IMR-90 (cell line): Measurements from ENCODE around the gene SCN11A. TPM values are rescaled to one million over a fixed set of nuclear protein-coding genes. Genes with fewer than 3 reads are reported as not detected.

ENCODE experiments used
- ATAC-seq: fragments of 200-7000 bp; cut with Tn5 transposase; 2 replicates; pipeline ENCODE4 v1.9.1; 2020; ENCODE audit warnings: low read depth, mild to moderate bottlenecking, moderate library complexity
- BruUV-seq: library from RNA; stranded (reverse); fragments of 400-500 nt; replicated peaks from 2 replicates; lab custom pipeline; 2021; lab: Mats Ljungman, UMichigan
- CTCF ChIA-PET: fragments of 300-600 bp; formaldehyde crosslinking; extraction: SDS; loops from one replicate; lab custom pipeline; 2021; ENCODE audit warnings: antibody characterized with exemption; lab: Yijun Ruan, JAX
- POLR2A ChIA-PET: fragments of 300-600 bp; sonication (Branson Sonifier 250); formaldehyde crosslinking; loops from one replicate; lab custom pipeline; 2022; ENCODE audit warnings: antibody characterized with exemption; ENCODE audit not compliant: unreplicated experiment; lab: Charles Lee
- DNase-seq: peaks from one replicate; pipeline ENCODE4 v3.0.0; 2013
- H2AFZ ChIP-seq: replicated peaks from 2 replicates; pipeline ENCODE3; 2013; ENCODE audit warnings: low read length, mild to moderate bottlenecking; ENCODE audit not compliant: poor library complexity
- H2AK5ac ChIP-seq: 2 replicates; pipeline ENCODE4 v1.6.1; 2013; ENCODE audit warnings: low read depth, low read length, inconsistent platforms
- H2AK9ac ChIP-seq: replicated peaks from 2 replicates; pipeline ENCODE3; 2013; ENCODE audit warnings: mild to moderate bottlenecking, low read depth, low read length, moderate library complexity; ENCODE audit not compliant: poor library complexity
- H2BK120ac ChIP-seq: 2 replicates; pipeline ENCODE4 v1.6.1; 2013; ENCODE audit warnings: low read depth, low read length, inconsistent platforms
- H2BK15ac ChIP-seq: 3 replicates; pipeline ENCODE4 v1.6.1; 2013; ENCODE audit warnings: low read depth, low read length, inconsistent platforms
- H2BK20ac ChIP-seq: 2 replicates; pipeline ENCODE4 v1.6.1; 2013; ENCODE audit warnings: low read depth, mild to moderate bottlenecking, inconsistent platforms, low read length, moderate library complexity
- H2BK5ac ChIP-seq: 2 replicates; pipeline ENCODE4 v1.6.1; 2013; ENCODE audit warnings: mild to moderate bottlenecking, low read depth, low read length, inconsistent platforms; ENCODE audit not compliant: poor library complexity, severe bottlenecking
- H3K14ac ChIP-seq: replicated peaks from 2 replicates; pipeline ENCODE4 v1.6.1; 2013; ENCODE audit warnings: low read depth, low read length, inconsistent platforms
- H3K18ac ChIP-seq: 2 replicates; pipeline ENCODE4 v1.6.1; 2013; ENCODE audit warnings: low read depth, low read length, control low read depth
- H3K23ac ChIP-seq: 2 replicates; pipeline ENCODE4 v1.6.1; 2013; ENCODE audit warnings: low read depth, low read length, inconsistent platforms
- H3K27ac ChIP-seq: 2 replicates; pipeline ENCODE4 v1.5.1; 2013; ENCODE audit warnings: mild to moderate bottlenecking, control low read depth, low read length; ENCODE audit not compliant: insufficient read depth
- H3K27me3 ChIP-seq: 2 replicates; pipeline ENCODE4 v1.6.1; 2013; ENCODE audit warnings: low read length; ENCODE audit not compliant: control insufficient read depth, insufficient read depth
- H3K36me3 ChIP-seq: 2 replicates; pipeline ENCODE4 v1.6.1; 2013; ENCODE audit warnings: low read length, mixed read lengths; ENCODE audit not compliant: control insufficient read depth, insufficient read depth
- H3K4ac ChIP-seq: 2 replicates; pipeline ENCODE4 v1.6.1; 2013; ENCODE audit warnings: low read depth, low read length, inconsistent platforms
- H3K4me1 ChIP-seq: 2 replicates; pipeline ENCODE4 v1.6.1; 2013; ENCODE audit warnings: low read length, mixed read lengths; ENCODE audit not compliant: control insufficient read depth, insufficient read depth
- H3K4me2 ChIP-seq: 2 replicates; pipeline ENCODE4 v1.6.1; 2013; ENCODE audit warnings: low read depth, mild to moderate bottlenecking, control low read depth, low read length, moderate library complexity
- H3K4me3 ChIP-seq: 2 replicates; pipeline ENCODE4 v1.5.1; 2013; ENCODE audit warnings: low read depth, mild to moderate bottlenecking, control low read depth, low read length, moderate library complexity; ENCODE audit not compliant: insufficient read depth
- H3K56ac ChIP-seq: 2 replicates; pipeline ENCODE4 v1.6.1; 2013; ENCODE audit warnings: low read length, inconsistent platforms; ENCODE audit not compliant: insufficient read depth; ENCODE audit errors: extremely low read depth
- H3K79me1 ChIP-seq, 2 experiments: 2 replicates each; pipeline ENCODE4 v1.6.1; 2013; ENCODE audit warnings: low read length in 2 of 2, inconsistent platforms in 1 of 2, low read depth in 1 of 2
- H3K9ac ChIP-seq: 2 replicates; pipeline ENCODE4 v1.6.1; 2013; ENCODE audit warnings: low read depth, low read length, control low read depth
- H3K9me1 ChIP-seq: 2 replicates; pipeline ENCODE4 v1.6.1; 2013; ENCODE audit warnings: low read length, inconsistent platforms; ENCODE audit not compliant: insufficient read depth
- H3K9me3 ChIP-seq: 2 replicates; pipeline ENCODE4 v1.6.1; 2013; ENCODE audit warnings: low read length; ENCODE audit not compliant: control insufficient read depth, insufficient read depth
- H4K20me1 ChIP-seq: 2 replicates; pipeline ENCODE4 v1.6.1; 2013; ENCODE audit warnings: low read length, inconsistent platforms; ENCODE audit not compliant: insufficient read depth
- H4K5ac ChIP-seq: 2 replicates; pipeline ENCODE4 v1.6.1; 2013; ENCODE audit warnings: mild to moderate bottlenecking, low read depth, low read length, control low read depth
- H4K8ac ChIP-seq, 2 experiments: 2 replicates each; pipeline ENCODE4 v1.6.1; 2013; ENCODE audit warnings: low read depth in 2 of 2, low read length in 2 of 2, control low read depth in 1 of 2, inconsistent platforms in 1 of 2
- H4K91ac ChIP-seq: 2 replicates; pipeline ENCODE4 v1.6.1; 2013; ENCODE audit warnings: low read depth, low read length, inconsistent platforms; ENCODE audit not compliant: insufficient read depth
- BHLHE40 ChIP-seq: fragments of 150-350 bp; IDR thresholded peaks from 2 replicates; pipeline ENCODE4 v1.6.1; 2016; ENCODE audit warnings: mild to moderate bottlenecking, low read depth, low read length
- CEBPB ChIP-seq: IDR thresholded peaks from 2 replicates; pipeline ENCODE4 v1.6.1; 2012; ENCODE audit warnings: low read depth, low read length, improper control_type of control experiment
- CHD1 ChIP-seq: IDR thresholded peaks from 2 replicates; pipeline ENCODE4 v1.6.1; 2012; ENCODE audit warnings: low read depth, low read length, improper control_type of control experiment
- ELK1 ChIP-seq: fragments of 150-350 bp; IDR thresholded peaks from 2 replicates; pipeline ENCODE4 v1.6.1; 2016; ENCODE audit warnings: low read depth, mild to moderate bottlenecking, low read length, moderate library complexity, borderline replicate concordance
- FOS ChIP-seq: fragments of 150-350 bp; IDR thresholded peaks from 2 replicates; pipeline ENCODE4 v1.6.1; 2016; ENCODE audit warnings: low read depth, low read length
- MAFK ChIP-seq: IDR thresholded peaks from 2 replicates; pipeline ENCODE4 v1.6.1; 2012; ENCODE audit warnings: low read depth, low read length, improper control_type of control experiment
- MAZ ChIP-seq: IDR thresholded peaks from 2 replicates; pipeline ENCODE4 v1.6.1; 2012; ENCODE audit warnings: low read depth, mild to moderate bottlenecking, low read length, improper control_type of control experiment, moderate library complexity, borderline replicate concordance
- MXI1 ChIP-seq: IDR thresholded peaks from 2 replicates; pipeline ENCODE4 v1.6.1; 2012; ENCODE audit warnings: low read depth, mild to moderate bottlenecking, low read length, moderate library complexity, borderline replicate concordance
- NFE2L2 ChIP-seq: fragments of 150-350 bp; IDR thresholded peaks from 2 replicates; pipeline ENCODE4 v1.6.1; 2016; ENCODE audit warnings: low read depth, mild to moderate bottlenecking, low read length
- POLR2A ChIP-seq: IDR thresholded peaks from 2 replicates; pipeline ENCODE4 v1.6.1; 2012; ENCODE audit warnings: mild to moderate bottlenecking, low read depth, low read length
- RAD21 ChIP-seq: IDR thresholded peaks from 2 replicates; pipeline ENCODE4 v1.6.1; 2012; ENCODE audit warnings: low read length, improper control_type of control experiment
- RCOR1 ChIP-seq: IDR thresholded peaks from 2 replicates; pipeline ENCODE4 v1.6.1; 2012; ENCODE audit warnings: mild to moderate bottlenecking, low read length, improper control_type of control experiment; ENCODE audit not compliant: insufficient replicate concordance
- RFX5 ChIP-seq: IDR thresholded peaks from 2 replicates; pipeline ENCODE4 v1.8.0; 2012; ENCODE audit warnings: low read depth, mild to moderate bottlenecking, low read length, moderate library complexity
- SMC3 ChIP-seq: fragments of 150-350 bp; IDR thresholded peaks from 2 replicates; pipeline ENCODE4 v1.6.1; 2016; ENCODE audit warnings: low read depth, mild to moderate bottlenecking, antibody characterized with exemption, low read length, moderate library complexity
- WGBS, 2 experiments: methylation state at CpG; one replicate each; pipeline versions ENCODE4 v1.1.5 to v1.1.7; 2013; ENCODE audit warnings: missing lambda C conversion rate in 2 of 2; ENCODE audit not compliant: insufficient read length in 1 of 2; ENCODE audit errors: extremely low coverage in 2 of 2; 5-methylcytosine and 5-hydroxymethylcytosine counted together
- dilution Hi-C: fragments of 300-500 bp; cut with HindIII; formaldehyde crosslinking; loops from one replicate; pipeline ENCODE4 v1.14.3; 2018; ENCODE audit warnings: low sequenced_read_pairs; ENCODE audit not compliant: unreplicated experiment
- in situ Hi-C: fragments of 300-500 bp; cut with MboI; formaldehyde crosslinking; loops from 3 replicates; pipeline ENCODE4 v1.14.3; 2019; ENCODE audit warnings: low sequenced_read_pairs, inconsistent platforms, mixed read lengths
- intact Hi-C: fragments of 100-400 bp; cut with micrococcal nuclease; formaldehyde crosslinking; loops from 2 replicates; pipeline ENCODE4 v1.10.0; 2022
- polyA plus RNA-seq, 3 experiments: library from polyadenylated mRNA; depleted of rRNA; stranded (reverse); fragments of >200 nt; gene quantifications; 2 replicates each; pipeline ENCODE4 v1.2.3, GENCODE V29; 2012; ENCODE audit warnings: low replicate concordance in 1 of 3
- total RNA-seq: library from RNA; depleted of rRNA; stranded (reverse); fragments of >200 nt; gene quantifications from 2 replicates; pipeline ENCODE4 v1.2.3, GENCODE V29; 2012
- TF ChIP-seq, protein P1 (sequence below): fragments of 150-350 bp; IDR thresholded peaks from 2 replicates; pipeline ENCODE4 v1.6.1; 2017; ENCODE audit warnings: mild to moderate bottlenecking, antibody characterized with exemption, low read length, low read depth

The SCN11A gene
- total and polyA plus RNA-seq, 2 of the 4 experiments (the other 2 are of a cell fraction) = under 0.01 to 0.02 TPM

DNA sequence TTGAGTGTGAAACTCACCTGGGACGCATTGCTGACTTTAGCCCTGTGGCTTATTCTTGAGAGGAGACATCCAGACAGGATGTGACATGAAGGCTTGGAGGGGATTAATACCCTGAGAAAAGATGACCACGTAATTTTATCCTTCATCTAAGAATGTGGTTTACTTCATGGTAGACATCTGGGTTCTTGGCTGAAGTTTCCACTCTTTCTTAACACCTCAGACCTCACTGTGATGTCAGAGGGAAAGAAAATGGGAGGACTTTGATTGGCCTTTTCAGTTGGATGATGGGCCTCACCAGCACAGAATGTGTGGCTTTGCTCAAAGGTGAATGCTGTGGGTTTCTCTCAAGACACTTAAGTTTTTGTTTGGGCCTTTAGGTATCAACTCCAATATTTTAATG lies 39.2 kb upstream of the SCN11A start (continued):
- TF ChIP-seq SMC3 = no peak

DNA sequence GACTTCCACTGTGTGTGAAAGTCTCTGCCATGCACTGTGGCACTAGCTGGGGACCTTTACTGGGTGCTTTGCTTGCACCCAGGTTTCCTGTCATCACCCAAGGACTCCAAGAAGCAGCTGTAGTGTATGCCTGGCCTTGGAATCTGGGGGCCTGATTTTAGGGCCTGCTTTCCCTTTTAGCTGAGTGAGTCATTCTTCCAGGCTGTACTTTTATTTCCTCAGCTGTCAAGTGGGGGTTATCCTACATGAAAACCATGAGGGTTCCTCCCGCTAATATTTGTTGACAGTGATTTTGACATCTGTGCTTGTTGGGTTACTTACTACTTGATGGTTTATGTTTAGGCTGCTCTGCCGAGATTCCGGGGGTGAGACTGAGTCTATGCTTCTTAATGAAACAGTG lies 37.1 kb upstream of the SCN11A start:
- Histone ChIP-seq H2AK5ac (no peak overlapping the region), H2BK120ac (no peak overlapping the region), H3K4me2 (no peak overlapping the region), H3K27ac (no peak overlapping the region), H3K14ac (no peak overlapping the region), H3K4ac (no peak overlapping the region), H3K9me3 (no peaks in the 10 kb centered on the region), H2AFZ (no peak overlapping the region), H2BK5ac (no peak overlapping the region), H3K18ac (no peak overlapping the region), H4K5ac (no peak overlapping the region), H4K20me1 (no peaks in the 10 kb centered on the region), H2BK20ac (no peak overlapping the region), H2AK9ac (peak overlapping the region; percentile 71), H4K91ac (no peak overlapping the region), H3K9ac (no peak overlapping the region), H4K8ac (no peak overlapping the region), H3K4me1 (no peaks in the 10 kb centered on the region), H3K9me1 (no peaks in the 10 kb centered on the region), H3K79me1 (no peaks in the 10 kb centered on the region), H3K36me3 (peaks cover 34% of the 10 kb centered on the region), H2BK15ac (no peak overlapping the region), H3K56ac (no peak overlapping the region), H3K27me3 (no peaks in the 10 kb centered on the region), H3K23ac (no peak overlapping the region), H3K4me3 (no peak overlapping the region)
- dilution Hi-C loops = no loop called here
- BruUV-seq = no TSS peak
- peak; percentile 31 for DNase-seq
- in situ Hi-C loops = no loop called here
- peak; percentile 81 for ATAC-seq
- no CpG with 5 or more reads among the region's 3 CpGs for WGBS, 2 experiments
- intact Hi-C loops = no loop called here
- ChIA-PET POLR2A (no interaction called here), CTCF (interaction anchor here (1.2 to 1.5 kb wide), 2 partner anchors 23 to 203 kb away, joined by 4 to 5 read pairs; no protein-coding TSS in a partner anchor)
- no peak for TF ChIP-seq POLR2A
- no peak for TF ChIP-seq ELK1
- TF ChIP-seq MXI1 = no peak
- TF ChIP-seq, protein P1, sequence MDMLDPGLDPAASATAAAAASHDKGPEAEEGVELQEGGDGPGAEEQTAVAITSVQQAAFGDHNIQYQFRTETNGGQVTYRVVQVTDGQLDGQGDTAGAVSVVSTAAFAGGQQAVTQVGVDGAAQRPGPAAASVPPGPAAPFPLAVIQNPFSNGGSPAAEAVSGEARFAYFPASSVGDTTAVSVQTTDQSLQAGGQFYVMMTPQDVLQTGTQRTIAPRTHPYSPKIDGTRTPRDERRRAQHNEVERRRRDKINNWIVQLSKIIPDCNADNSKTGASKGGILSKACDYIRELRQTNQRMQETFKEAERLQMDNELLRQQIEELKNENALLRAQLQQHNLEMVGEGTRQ = no peak
- no peak for TF ChIP-seq RFX5
- no peak for TF ChIP-seq MAZ
- TF ChIP-seq CEBPB = no peak
- no peak for TF ChIP-seq FOS
- no peak for TF ChIP-seq RCOR1
- TF ChIP-seq RAD21 = no peak
- TF ChIP-seq BHLHE40 = no peak
- no peak for TF ChIP-seq MAFK
- no peak for TF ChIP-seq SMC3
- TF ChIP-seq NFE2L2 = no peak
- TF ChIP-seq CHD1 = no peak
